OCI-LY1 (cell line): ENCODE data around the gene PTPRM.

Source experiments
- H2AFZ ChIP-seq: fragments of 200-600 bp; sonication (generic), shearing (Covaris generic); 2 replicates; pipeline ENCODE4 v1.6.0; 2014; ENCODE audit warnings: antibody characterized with exemption, mild to moderate bottlenecking, low read length
- H3F3A ChIP-seq: fragments of 200-600 bp; sonication (generic), shearing (Covaris generic); 2 replicates; pipeline ENCODE4 v1.6.0; 2014; ENCODE audit warnings: mild to moderate bottlenecking, antibody characterized with exemption, low read length, moderate library complexity; ENCODE audit not compliant: insufficient read depth
- H3K27ac ChIP-seq: fragments of 200-600 bp; sonication (generic); 2 replicates; pipeline ENCODE4 v1.5.1; 2014; ENCODE audit warnings: low read length, mixed run types, mild to moderate bottlenecking, low read depth; ENCODE audit not compliant: poor library complexity, severe bottlenecking
- H3K27me3 ChIP-seq: fragments of 200-600 bp; sonication (generic); 2 replicates; pipeline ENCODE4 v1.6.0; 2014; ENCODE audit warnings: antibody characterized with exemption, mild to moderate bottlenecking, low read length, moderate library complexity; ENCODE audit not compliant: insufficient read depth
- H3K36me3 ChIP-seq: fragments of 200-600 bp; sonication (generic); 2 replicates; pipeline ENCODE4 v1.6.1; 2014; ENCODE audit warnings: mild to moderate bottlenecking, antibody characterized with exemption, low read length, moderate library complexity, mixed read lengths; ENCODE audit not compliant: insufficient read depth
- H3K4me1 ChIP-seq: fragments of 200-600 bp; sonication (generic); 2 replicates; pipeline ENCODE4 v1.5.1; 2014; ENCODE audit warnings: mild to moderate bottlenecking, low read length, moderate library complexity; ENCODE audit not compliant: insufficient read depth, severe bottlenecking
- H3K4me2 ChIP-seq: fragments of 200-600 bp; sonication (generic), shearing (Covaris generic); 2 replicates; pipeline ENCODE4 v1.6.1; 2014; ENCODE audit warnings: low read length
- H3K4me3 ChIP-seq: fragments of 200-600 bp; sonication (generic); 2 replicates; pipeline ENCODE4 v1.5.1; 2014; ENCODE audit warnings: low read length, low read depth, mild to moderate bottlenecking, mixed read lengths; ENCODE audit not compliant: poor library complexity, severe bottlenecking
- H3K79me2 ChIP-seq: fragments of 200-600 bp; shearing (Covaris generic); 2 replicates; pipeline ENCODE4 v1.6.1; 2016; ENCODE audit warnings: mixed run types, low read length, mixed read lengths; ENCODE audit not compliant: insufficient read depth
- H3K9ac ChIP-seq: fragments of 200-600 bp; sonication (generic), shearing (Covaris generic); 2 replicates; pipeline ENCODE4 v1.6.1; 2014; ENCODE audit warnings: mild to moderate bottlenecking, low read length, mixed read lengths
- H3K9me2 ChIP-seq: fragments of 200-600 bp; sonication (generic), shearing (Covaris generic); 2 replicates; pipeline ENCODE4 v1.6.1; 2014; ENCODE audit warnings: low read depth, mild to moderate bottlenecking, low read length, mixed read lengths
- H3K9me3 ChIP-seq: fragments of 200-600 bp; shearing (Covaris generic); 2 replicates; pipeline ENCODE4 v1.6.1; 2014; ENCODE audit warnings: low read length, mixed read lengths
- H4K20me1 ChIP-seq: fragments of 200-600 bp; sonication (generic), shearing (Covaris generic); 2 replicates; pipeline ENCODE4 v1.6.0; 2016; ENCODE audit warnings: mild to moderate bottlenecking, low read length; ENCODE audit not compliant: insufficient read depth
- EZH2 ChIP-seq: fragments of 200-600 bp; sonication (generic), shearing (Covaris generic); IDR thresholded peaks from 2 replicates; pipeline ENCODE4 v1.8.0; 2017; ENCODE audit warnings: borderline replicate concordance, mixed run types, mild to moderate bottlenecking, antibody characterized with exemption, low read length, moderate library complexity, mixed read lengths
- TF ChIP-seq, protein P1 (sequence below): fragments of 200-600 bp; sonication (generic), shearing (Covaris generic); IDR thresholded peaks from 2 replicates; pipeline ENCODE4 v1.5.1; 2017; ENCODE audit warnings: mild to moderate bottlenecking, antibody characterized with exemption, low read length, moderate library complexity, mixed read lengths

PTPRM gene

DNA sequence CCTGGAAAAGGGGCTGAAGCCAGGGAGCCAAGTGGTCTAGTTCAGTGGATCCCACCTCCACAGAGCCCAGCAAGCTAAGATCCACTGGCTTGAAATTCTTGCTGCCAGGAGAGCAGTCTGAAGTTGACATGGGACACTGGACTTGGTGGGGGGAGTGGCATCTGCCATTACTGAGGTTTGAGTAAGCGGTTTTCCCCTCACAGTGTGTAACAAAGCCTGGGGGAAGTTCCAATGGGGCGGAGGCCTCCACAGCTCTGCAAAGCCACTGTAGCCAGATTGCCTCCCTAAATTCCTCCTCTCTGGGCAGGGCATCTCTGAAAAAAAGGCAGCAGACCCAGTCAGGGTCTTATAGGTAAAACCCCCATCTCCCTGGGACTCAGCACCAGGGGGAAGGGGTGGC lies 144.4 kb downstream of the PTPRM start:
- Histone ChIP-seq H3K4me3 (no peak overlapping the region), H3K9me3 (no peaks in the 10 kb centered on the region), H3K27me3 (no peaks in the 10 kb centered on the region), H3K27ac (no peak overlapping the region), H3K9me2 (no peaks in the 10 kb centered on the region), H3K79me2 (no peaks in the 10 kb centered on the region), H3K4me2 (no peak overlapping the region), H3F3A (no peaks in the 10 kb centered on the region), H3K9ac (no peak overlapping the region), H4K20me1 (no peaks in the 10 kb centered on the region), H2AFZ (no peak overlapping the region), H3K4me1 (no peaks in the 10 kb centered on the region), H3K36me3 (no peaks in the 10 kb centered on the region)
- TF ChIP-seq, protein P1, sequence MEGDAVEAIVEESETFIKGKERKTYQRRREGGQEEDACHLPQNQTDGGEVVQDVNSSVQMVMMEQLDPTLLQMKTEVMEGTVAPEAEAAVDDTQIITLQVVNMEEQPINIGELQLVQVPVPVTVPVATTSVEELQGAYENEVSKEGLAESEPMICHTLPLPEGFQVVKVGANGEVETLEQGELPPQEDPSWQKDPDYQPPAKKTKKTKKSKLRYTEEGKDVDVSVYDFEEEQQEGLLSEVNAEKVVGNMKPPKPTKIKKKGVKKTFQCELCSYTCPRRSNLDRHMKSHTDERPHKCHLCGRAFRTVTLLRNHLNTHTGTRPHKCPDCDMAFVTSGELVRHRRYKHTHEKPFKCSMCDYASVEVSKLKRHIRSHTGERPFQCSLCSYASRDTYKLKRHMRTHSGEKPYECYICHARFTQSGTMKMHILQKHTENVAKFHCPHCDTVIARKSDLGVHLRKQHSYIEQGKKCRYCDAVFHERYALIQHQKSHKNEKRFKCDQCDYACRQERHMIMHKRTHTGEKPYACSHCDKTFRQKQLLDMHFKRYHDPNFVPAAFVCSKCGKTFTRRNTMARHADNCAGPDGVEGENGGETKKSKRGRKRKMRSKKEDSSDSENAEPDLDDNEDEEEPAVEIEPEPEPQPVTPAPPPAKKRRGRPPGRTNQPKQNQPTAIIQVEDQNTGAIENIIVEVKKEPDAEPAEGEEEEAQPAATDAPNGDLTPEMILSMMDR: no peak
- TF ChIP-seq EZH2: no peak

DNA sequence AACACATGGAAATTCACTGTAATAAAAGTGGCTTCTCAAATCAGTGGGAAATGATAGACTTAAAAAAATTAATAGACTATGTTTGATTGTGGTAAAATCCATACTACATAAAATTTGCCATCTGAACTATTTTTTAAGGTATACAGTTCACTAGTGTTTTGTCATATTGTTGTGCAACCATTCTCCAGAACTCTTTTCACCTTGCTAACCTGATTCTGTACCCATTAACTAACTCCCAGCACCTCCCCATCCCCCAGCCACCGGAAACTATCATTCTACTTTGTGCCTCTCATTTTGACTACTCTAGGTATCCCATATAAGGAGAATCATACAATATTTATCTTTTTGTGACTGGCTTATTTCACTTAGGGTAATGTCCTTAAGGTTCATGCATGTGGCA lies 153.3 kb downstream of the PTPRM start:
- H3K9ac ChIP-seq: no peak overlapping the region
- no peaks in the 10 kb centered on the region for H3F3A ChIP-seq
- no peaks in the 10 kb centered on the region for H3K79me2 ChIP-seq
- TF ChIP-seq, protein P1: no peak
- TF ChIP-seq EZH2: no peak
- no peak overlapping the region for H3K4me3 ChIP-seq
- H3K4me2 ChIP-seq: no peak overlapping the region
- no peaks in the 10 kb centered on the region for H3K4me1 ChIP-seq
- H3K27me3 ChIP-seq: no peaks in the 10 kb centered on the region
- H3K9me2 ChIP-seq: no peaks in the 10 kb centered on the region
- H3K36me3 ChIP-seq: no peaks in the 10 kb centered on the region
- no peak overlapping the region for H2AFZ ChIP-seq
- peaks cover 7% of the 10 kb centered on the region; the same call in 1 of the 2 replicates for H3K9me3 ChIP-seq
- H3K27ac ChIP-seq: no peak overlapping the region
- H4K20me1 ChIP-seq: no peaks in the 10 kb centered on the region

DNA sequence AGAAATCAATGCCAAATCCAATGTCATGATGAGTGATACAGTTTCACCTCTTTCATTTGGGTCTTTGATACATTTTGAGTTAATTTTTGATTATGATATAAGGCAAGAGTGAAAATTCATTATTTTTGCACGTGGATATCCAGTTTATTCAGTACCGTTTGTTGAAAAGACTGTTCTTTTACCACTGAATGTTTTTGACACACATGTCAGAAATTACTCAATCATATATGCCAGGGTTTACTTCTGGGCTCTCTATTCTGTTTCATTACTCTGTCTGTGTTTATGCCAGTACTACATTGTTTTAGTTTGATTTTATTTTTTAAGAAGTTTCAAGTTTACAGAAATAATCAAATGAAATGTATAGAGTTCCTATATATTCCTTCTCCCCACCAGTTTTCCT lies 154.4 kb downstream of the PTPRM start:
- H3K9me2 ChIP-seq: no peaks in the 10 kb centered on the region
- H3K4me1 ChIP-seq: no peaks in the 10 kb centered on the region
- TF ChIP-seq, protein P1: no peak
- TF ChIP-seq EZH2: no peak

More for the DNA sequence above, 154.4 kb downstream of the PTPRM start:
- Histone ChIP-seq H3F3A (no peaks in the 10 kb centered on the region), H3K36me3 (no peaks in the 10 kb centered on the region), H3K9me3 (peaks cover 7% of the 10 kb centered on the region; the same call in 1 of the 2 replicates), H4K20me1 (no peaks in the 10 kb centered on the region), H2AFZ (no peak overlapping the region), H3K4me2 (no peak overlapping the region), H3K79me2 (no peaks in the 10 kb centered on the region), H3K27me3 (no peaks in the 10 kb centered on the region), H3K9ac (no peak overlapping the region), H3K4me3 (no peak overlapping the region), H3K27ac (no peak overlapping the region)
